Gastrocnemius medialis (tissue), 4 donors: ENCODE measurements around the gene SHBG.
A peak's percentile ranks its signal among the peaks of the same experiment; 100 is the strongest.

Source experiments
- POLR2A ChIP-seq, 2 donors: fragments of 450-650 bp; IDR thresholded peaks; one replicate each; pipeline ENCODE4 v1.6.1; 2017; ENCODE audit warnings: antibody characterized with exemption in 2 of 2, mild to moderate bottlenecking in 2 of 2, moderate library complexity in 2 of 2
- TF ChIP-seq, protein P1 (sequence below), 5 experiments: fragments of 450-650 bp in 3 of 5; fragments of 200-600 bp in 2 of 5; sonication (generic) in 2 of 5; IDR thresholded peaks in 4 of 5; conservative IDR thresholded peaks in 1 of 5; 1 replicate in 4 of 5; 2 replicates in 1 of 5; pipeline ENCODE4 v1.5.1; 2016 to 2019; ENCODE audit warnings: antibody characterized with exemption in 5 of 5, mild to moderate bottlenecking in 3 of 5, moderate library complexity in 3 of 5

DNA sequence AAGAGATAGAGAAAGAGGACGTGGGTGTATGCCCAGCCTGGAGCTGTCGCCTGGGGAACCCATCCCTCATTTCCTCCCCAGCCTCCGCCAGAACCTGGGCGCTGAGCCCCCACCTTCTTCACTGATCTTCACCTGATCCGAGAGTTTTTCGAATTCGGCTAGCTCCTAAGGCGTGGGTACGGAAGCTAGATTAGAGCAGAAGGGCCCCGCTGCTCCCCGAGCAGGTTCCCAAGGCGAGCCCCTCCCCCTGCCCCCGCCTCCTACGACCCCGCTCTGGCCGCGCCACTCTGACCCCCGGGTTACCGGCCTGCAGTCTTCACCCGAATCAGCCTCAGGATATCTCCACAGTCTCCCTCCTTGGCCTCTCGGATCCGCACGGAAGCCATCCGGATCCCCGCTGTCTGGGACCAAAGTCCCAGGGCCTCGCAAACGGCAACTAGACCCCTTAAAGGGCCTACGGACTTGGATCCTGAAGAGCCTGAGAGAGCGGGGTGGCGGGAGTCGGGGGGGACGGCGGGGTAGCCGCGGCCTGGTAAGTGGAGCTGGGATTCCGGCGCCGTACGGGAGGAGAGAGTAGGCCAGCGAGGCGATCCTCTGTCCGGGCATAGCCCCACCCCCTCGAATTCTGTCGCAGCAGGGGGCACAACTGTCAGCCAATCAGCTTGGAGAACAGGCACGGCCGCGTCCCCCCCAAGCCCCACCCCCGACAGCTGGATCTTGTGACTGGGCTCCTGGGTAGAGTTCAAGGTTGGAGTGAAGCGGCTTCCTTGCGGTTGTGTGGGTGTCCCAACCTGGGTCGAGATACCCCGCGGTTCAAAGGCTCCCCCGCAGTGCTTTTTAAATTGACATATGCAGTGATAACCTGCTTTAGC is 2.4 kb upstream of the SHBG start, which contains the start of gene SAT2:
- TF ChIP-seq POLR2A (IDR thresholded peaks at IDR 0.05): peak; percentile 79 to 91
- TF ChIP-seq, protein P1, sequence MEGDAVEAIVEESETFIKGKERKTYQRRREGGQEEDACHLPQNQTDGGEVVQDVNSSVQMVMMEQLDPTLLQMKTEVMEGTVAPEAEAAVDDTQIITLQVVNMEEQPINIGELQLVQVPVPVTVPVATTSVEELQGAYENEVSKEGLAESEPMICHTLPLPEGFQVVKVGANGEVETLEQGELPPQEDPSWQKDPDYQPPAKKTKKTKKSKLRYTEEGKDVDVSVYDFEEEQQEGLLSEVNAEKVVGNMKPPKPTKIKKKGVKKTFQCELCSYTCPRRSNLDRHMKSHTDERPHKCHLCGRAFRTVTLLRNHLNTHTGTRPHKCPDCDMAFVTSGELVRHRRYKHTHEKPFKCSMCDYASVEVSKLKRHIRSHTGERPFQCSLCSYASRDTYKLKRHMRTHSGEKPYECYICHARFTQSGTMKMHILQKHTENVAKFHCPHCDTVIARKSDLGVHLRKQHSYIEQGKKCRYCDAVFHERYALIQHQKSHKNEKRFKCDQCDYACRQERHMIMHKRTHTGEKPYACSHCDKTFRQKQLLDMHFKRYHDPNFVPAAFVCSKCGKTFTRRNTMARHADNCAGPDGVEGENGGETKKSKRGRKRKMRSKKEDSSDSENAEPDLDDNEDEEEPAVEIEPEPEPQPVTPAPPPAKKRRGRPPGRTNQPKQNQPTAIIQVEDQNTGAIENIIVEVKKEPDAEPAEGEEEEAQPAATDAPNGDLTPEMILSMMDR (IDR thresholded peaks at IDR 0.05 in 4 of 5, conservative IDR thresholded peaks at IDR 0.05 in 1 of 5): no peak
